ENCODE measurements around the gene NRXN3.

DNA sequence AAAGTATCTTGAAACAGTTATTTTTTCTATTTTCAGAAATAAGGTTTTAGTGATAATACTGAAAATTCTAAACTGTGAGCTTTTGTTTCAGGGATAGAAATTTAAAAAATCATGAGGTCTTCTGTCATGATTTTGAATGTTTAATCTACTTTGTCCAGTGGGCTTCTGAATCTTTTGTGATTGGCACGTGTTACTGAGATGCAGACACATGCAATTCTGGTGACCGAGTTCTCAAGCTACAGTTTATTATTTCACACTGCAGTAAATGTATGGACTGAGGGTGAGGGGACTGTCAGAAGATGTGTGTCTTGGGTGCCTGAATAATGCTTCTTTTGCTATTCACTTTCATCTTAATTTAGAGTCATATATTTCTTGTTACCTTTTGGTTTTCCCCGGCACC, 1262.5 kb downstream of the NRXN3 start:
- TF ChIP-seq, protein P1, sequence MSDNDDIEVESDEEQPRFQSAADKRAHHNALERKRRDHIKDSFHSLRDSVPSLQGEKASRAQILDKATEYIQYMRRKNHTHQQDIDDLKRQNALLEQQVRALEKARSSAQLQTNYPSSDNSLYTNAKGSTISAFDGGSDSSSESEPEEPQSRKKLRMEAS (IDR thresholded peaks at IDR 0.05): no peak
- TF ChIP-seq TCF7L2 (IDR thresholded peaks at IDR 0.05; ENCODE audit: borderline replicate concordance, extremely low read depth, insufficient read depth, insufficient read length) (no peak), SP1 (IDR thresholded peaks at IDR 0.05; ENCODE audit: low read depth) (no peak), EZH2 (IDR thresholded peaks at IDR 0.05) (no peak), POLR2A (IDR thresholded peaks at IDR 0.05; ENCODE audit: borderline replicate concordance, extremely low read depth, insufficient read depth, insufficient read length) (no peak), POLR2AphosphoS5 (IDR thresholded peaks at IDR 0.05; ENCODE audit: low read depth, low read length) (no peak), YY1 (IDR thresholded peaks at IDR 0.05; ENCODE audit: extremely low read depth, insufficient replicate concordance, low read depth, low read length) (no peak), ZNF274 (IDR thresholded peaks at IDR 0.05; ENCODE audit: low read depth, low read length) (no peak), EGR1 (IDR thresholded peaks at IDR 0.05; ENCODE audit: low read depth) (no peak)
- TF ChIP-seq, protein P2, sequence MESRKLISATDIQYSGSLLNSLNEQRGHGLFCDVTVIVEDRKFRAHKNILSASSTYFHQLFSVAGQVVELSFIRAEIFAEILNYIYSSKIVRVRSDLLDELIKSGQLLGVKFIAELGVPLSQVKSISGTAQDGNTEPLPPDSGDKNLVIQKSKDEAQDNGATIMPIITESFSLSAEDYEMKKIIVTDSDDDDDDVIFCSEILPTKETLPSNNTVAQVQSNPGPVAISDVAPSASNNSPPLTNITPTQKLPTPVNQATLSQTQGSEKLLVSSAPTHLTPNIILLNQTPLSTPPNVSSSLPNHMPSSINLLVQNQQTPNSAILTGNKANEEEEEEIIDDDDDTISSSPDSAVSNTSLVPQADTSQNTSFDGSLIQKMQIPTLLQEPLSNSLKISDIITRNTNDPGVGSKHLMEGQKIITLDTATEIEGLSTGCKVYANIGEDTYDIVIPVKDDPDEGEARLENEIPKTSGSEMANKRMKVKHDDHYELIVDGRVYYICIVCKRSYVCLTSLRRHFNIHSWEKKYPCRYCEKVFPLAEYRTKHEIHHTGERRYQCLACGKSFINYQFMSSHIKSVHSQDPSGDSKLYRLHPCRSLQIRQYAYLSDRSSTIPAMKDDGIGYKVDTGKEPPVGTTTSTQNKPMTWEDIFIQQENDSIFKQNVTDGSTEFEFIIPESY (IDR thresholded peaks at IDR 0.05; ENCODE audit: extremely low read depth, insufficient replicate concordance, low read length): no peak
- TF ChIP-seq, protein P3, sequence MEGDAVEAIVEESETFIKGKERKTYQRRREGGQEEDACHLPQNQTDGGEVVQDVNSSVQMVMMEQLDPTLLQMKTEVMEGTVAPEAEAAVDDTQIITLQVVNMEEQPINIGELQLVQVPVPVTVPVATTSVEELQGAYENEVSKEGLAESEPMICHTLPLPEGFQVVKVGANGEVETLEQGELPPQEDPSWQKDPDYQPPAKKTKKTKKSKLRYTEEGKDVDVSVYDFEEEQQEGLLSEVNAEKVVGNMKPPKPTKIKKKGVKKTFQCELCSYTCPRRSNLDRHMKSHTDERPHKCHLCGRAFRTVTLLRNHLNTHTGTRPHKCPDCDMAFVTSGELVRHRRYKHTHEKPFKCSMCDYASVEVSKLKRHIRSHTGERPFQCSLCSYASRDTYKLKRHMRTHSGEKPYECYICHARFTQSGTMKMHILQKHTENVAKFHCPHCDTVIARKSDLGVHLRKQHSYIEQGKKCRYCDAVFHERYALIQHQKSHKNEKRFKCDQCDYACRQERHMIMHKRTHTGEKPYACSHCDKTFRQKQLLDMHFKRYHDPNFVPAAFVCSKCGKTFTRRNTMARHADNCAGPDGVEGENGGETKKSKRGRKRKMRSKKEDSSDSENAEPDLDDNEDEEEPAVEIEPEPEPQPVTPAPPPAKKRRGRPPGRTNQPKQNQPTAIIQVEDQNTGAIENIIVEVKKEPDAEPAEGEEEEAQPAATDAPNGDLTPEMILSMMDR (IDR thresholded peaks at IDR 0.05 in 2 of 3, conservative IDR thresholded peaks at IDR 0.05 in 1 of 3; ENCODE audit: borderline replicate concordance in 1 of 3, insufficient read depth in 1 of 3, low read depth in 2 of 3, low read length in 2 of 3): no peak
- TF ChIP-seq, protein P4, sequence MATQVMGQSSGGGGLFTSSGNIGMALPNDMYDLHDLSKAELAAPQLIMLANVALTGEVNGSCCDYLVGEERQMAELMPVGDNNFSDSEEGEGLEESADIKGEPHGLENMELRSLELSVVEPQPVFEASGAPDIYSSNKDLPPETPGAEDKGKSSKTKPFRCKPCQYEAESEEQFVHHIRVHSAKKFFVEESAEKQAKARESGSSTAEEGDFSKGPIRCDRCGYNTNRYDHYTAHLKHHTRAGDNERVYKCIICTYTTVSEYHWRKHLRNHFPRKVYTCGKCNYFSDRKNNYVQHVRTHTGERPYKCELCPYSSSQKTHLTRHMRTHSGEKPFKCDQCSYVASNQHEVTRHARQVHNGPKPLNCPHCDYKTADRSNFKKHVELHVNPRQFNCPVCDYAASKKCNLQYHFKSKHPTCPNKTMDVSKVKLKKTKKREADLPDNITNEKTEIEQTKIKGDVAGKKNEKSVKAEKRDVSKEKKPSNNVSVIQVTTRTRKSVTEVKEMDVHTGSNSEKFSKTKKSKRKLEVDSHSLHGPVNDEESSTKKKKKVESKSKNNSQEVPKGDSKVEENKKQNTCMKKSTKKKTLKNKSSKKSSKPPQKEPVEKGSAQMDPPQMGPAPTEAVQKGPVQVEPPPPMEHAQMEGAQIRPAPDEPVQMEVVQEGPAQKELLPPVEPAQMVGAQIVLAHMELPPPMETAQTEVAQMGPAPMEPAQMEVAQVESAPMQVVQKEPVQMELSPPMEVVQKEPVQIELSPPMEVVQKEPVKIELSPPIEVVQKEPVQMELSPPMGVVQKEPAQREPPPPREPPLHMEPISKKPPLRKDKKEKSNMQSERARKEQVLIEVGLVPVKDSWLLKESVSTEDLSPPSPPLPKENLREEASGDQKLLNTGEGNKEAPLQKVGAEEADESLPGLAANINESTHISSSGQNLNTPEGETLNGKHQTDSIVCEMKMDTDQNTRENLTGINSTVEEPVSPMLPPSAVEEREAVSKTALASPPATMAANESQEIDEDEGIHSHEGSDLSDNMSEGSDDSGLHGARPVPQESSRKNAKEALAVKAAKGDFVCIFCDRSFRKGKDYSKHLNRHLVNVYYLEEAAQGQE (IDR thresholded peaks at IDR 0.05; ENCODE audit: low read depth): no peak
- TF ChIP-seq, protein P5, sequence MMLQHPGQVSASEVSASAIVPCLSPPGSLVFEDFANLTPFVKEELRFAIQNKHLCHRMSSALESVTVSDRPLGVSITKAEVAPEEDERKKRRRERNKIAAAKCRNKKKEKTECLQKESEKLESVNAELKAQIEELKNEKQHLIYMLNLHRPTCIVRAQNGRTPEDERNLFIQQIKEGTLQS (IDR thresholded peaks at IDR 0.05): no peak

Measured in HCT116 (cell line).